ENCODE measurements around the gene DIAPH3.

- TF ChIP-seq, protein P1, sequence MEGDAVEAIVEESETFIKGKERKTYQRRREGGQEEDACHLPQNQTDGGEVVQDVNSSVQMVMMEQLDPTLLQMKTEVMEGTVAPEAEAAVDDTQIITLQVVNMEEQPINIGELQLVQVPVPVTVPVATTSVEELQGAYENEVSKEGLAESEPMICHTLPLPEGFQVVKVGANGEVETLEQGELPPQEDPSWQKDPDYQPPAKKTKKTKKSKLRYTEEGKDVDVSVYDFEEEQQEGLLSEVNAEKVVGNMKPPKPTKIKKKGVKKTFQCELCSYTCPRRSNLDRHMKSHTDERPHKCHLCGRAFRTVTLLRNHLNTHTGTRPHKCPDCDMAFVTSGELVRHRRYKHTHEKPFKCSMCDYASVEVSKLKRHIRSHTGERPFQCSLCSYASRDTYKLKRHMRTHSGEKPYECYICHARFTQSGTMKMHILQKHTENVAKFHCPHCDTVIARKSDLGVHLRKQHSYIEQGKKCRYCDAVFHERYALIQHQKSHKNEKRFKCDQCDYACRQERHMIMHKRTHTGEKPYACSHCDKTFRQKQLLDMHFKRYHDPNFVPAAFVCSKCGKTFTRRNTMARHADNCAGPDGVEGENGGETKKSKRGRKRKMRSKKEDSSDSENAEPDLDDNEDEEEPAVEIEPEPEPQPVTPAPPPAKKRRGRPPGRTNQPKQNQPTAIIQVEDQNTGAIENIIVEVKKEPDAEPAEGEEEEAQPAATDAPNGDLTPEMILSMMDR (conservative IDR thresholded peaks at IDR 0.05; ENCODE audit: low read depth, low read length), result no peak
- TF ChIP-seq RFX5 (IDR thresholded peaks at IDR 0.05; ENCODE audit: low read depth, low read length), result no peak
Observed at GRCh38 chr13:59861676-59862075, 302.1 kb downstream of the DIAPH3 start.
